ENCODE measurements around the gene VASH1.

Gene VASH1

DNA sequence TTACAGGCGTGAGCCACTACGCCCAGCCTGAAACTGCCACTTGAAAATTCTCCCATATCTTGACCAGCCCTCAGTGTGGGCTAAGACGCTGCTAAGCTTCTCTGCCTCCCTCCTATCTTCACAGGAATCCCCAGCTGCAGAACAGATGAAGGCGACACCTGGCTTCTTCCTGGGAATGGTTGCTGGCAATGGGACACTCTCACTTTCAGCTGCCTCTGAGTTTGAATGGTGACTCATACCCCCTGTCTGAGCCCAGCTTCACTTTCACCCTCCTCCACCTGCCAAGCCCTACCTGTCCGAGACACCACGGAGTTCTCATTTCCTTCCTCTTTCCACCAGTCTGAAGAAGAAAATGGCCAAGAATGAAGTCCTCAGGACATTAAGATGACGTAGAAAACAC is 18.3 kb upstream of the VASH1 start:
- no peak for DNase-seq (ENCODE audit: low read depth)

- no peak for DNase-seq (ENCODE audit: low read depth)
These were observed 8.5 kb upstream of the VASH1 start for GRCh38 chr14:76752744-76753143.

DNA sequence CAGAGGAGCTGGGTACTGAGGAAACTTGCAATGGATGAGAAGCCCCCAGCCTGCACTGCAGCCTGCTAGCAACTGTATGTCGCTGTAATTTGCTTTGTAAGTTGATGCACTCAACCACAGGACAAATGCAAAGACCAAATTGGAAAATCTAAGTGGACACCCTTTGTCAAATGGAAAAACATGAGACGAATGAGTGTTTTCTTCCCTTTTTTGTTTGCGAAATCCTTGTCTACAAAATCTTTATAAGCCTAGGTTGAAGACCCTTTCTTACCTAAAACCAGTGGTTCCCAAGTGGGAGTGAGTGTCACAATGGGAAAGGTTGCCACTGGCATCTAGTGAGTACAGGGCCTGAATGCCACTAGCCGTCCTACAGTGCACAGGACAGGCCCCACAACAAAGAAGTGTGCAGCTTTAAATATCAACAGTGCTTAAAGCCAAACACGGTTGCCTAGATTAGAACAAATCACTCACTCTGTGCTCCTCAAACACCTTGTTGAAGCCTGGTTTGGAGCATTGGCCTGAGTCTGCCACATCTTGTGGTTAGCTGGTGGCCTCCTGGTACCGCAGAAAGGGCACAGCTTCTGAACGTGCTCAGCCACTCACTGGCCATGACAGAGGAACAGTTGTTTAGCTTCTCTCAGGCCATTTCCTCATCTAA is 7.6 kb upstream of the VASH1 start:
- no peak for DNase-seq (ENCODE audit: low read depth)

GRCh38 chr14:76754586-76754985 is 6.7 kb upstream of the VASH1 start:
- no peak for DNase-seq (ENCODE audit: low read depth)

- DNase-seq (ENCODE audit: low read depth) = no peak
These were observed 5.5 kb upstream of the VASH1 start for GRCh38 chr14:76755610-76756370.

DNA sequence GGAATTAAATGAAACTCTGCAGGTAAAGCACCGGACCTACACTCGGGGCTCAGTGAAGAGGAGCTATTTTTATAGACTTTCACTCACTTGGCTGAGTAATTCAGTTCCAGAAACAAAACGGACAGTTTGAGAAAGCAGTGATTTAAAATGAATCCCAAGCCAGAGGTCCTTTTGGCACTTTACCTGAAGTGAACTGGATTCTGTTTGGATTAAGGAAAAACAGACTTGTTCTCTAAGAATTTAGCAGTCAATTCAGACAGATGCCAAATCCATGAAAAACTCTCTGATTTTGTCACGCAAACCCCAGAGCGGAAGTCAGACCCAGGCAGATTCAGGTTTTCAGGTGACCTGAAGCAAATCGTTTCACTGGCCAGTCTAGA is 4.9 kb upstream of the VASH1 start:
- DNase-seq (ENCODE audit: low read depth) = no peak

DNA sequence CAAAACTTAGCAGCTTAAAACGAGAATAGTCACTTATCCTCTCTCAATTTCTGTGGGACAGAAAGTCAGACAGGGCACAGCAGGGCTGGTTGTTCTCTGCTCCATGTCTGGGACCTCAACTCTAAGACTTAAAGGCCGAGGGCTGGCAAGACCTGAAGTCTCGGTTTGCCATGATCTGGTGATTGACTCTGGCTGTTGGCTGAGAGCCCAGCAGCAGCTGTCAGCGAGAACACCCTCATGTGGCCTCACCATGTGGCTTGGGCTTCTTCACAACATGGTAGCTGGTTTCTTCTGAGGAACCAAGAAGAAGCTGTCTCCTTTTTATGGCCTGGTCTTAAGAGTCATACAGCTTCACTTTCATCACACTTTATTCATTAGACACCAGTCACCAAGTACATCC is 1.7 kb upstream of the VASH1 start:
- DNase-seq (ENCODE audit: low read depth) = no peak

DNA sequence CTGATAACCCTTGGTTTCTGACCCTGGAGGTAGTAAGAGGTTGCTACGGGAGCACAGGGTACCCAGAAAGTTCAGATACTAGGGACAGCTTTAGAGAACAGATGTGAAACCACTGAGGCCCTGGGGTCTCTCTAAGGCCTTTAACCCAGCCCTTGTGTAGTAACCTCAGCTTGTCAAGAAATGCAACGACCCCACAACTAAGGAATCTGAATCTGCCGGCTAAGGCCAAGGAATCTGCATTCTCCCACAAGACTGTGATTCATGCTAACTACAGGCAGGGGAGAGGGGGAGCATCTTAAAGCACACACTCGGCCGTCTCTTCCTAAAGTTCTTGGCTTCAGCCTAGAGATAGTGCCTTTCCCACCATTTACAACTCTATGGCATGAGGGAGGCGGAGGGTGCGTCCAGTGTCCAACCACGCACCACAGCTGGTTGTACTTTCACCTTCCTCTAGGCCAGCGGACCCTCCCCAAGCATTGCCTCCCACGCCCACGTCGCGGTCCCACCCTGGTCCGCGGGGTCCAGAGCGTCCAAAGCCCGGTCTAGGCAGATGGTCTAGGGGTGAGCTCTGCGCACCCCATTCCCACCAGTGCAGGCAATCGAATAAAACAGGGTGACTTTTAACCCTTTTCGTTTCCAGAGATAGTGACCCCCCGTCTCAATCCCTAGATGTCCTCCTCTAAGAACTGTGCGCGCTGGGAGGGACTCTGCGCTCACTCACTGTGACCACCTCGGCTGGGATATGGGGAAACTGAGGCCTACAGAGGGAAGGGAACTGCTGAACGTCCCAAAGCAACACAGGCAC is 735 bp upstream of the VASH1 start:
- DNase-seq (ENCODE audit: low read depth) = no peak

- no peak for DNase-seq (ENCODE audit: low read depth)
These were observed 717 bp downstream of the VASH1 start for GRCh38 chr14:76761960-76762410.

GRCh38 chr14:76762411-76763095 is 1.3 kb downstream of the VASH1 start:
- DNase-seq (ENCODE audit: low read depth) = no peak

GRCh38 chr14:76763096-76764041 is 2.1 kb downstream of the VASH1 start:
- DNase-seq (ENCODE audit: low read depth) = no peak

DNA sequence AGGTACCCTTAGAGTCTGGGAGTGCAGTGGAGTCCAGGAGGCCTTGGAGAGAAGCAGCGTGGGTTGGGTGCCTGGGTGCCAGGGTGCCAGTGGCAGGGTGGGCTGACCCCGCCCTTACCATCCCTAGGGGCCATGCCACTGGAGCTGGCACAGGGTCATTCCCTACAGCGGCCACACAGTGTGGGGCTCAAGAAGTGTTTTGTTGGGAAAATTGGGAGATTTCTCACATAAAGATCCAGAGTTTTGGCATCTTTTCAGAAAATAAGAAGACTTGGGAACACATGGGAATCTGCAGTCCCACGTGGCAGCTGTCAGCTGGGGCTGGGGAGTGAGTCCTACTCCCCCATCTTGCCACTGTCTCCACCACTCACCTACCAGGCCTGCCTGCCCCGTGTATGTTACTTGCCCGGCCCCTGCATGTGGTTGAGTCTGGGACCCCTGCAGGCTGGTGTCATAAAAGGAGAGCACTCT is 4.2 kb downstream of the VASH1 start:
- DNase-seq (ENCODE audit: low read depth) = no peak

GRCh38 chr14:76767681-76768656 is 6.7 kb downstream of the VASH1 start:
- peak; percentile 96 for DNase-seq (ENCODE audit: low read depth)

DNA sequence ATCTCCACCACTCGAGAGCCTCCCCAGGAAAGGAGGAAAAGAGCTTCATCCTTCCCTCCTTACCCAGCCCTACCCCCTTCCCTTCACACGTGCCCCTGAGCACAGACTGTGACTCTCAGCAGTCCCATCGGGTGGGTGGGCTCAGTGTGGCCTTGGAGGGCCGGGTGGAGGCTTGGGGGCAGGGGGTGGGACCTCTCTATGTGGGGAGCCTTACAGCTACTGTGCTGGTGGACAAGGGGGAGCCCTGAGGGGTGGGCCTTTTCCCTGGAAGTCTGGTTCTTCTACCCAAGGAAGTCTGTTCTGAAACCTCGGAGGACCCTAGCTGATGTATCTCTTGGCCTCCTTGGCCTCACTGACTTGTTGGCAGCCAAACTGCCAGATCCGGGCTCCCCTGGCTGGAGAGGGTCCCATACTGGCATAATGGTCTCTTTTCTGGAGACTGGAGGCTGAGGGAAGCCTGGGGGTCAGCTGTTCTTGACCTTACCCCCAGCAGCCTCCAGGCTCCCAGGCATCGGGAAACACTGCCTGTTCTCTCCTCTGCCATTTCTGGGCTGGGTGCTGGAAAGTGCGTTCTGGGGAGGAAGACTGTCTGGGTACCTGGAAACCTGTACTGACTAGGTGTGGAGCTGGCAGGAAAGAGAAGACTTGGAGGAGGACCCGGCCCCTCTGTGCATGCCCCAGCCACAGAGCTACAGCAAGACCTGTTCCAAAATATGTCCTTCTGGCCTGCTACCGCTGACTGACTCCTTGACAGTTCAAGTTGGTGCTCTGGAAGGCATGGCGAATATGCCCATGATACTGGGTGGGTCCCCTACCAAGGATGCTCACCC is 7.6 kb downstream of the VASH1 start:
- no peak for DNase-seq (ENCODE audit: low read depth)

- no peak for DNase-seq (ENCODE audit: low read depth)
These were observed 8.5 kb downstream of the VASH1 start for GRCh38 chr14:76769636-76770292.

DNA sequence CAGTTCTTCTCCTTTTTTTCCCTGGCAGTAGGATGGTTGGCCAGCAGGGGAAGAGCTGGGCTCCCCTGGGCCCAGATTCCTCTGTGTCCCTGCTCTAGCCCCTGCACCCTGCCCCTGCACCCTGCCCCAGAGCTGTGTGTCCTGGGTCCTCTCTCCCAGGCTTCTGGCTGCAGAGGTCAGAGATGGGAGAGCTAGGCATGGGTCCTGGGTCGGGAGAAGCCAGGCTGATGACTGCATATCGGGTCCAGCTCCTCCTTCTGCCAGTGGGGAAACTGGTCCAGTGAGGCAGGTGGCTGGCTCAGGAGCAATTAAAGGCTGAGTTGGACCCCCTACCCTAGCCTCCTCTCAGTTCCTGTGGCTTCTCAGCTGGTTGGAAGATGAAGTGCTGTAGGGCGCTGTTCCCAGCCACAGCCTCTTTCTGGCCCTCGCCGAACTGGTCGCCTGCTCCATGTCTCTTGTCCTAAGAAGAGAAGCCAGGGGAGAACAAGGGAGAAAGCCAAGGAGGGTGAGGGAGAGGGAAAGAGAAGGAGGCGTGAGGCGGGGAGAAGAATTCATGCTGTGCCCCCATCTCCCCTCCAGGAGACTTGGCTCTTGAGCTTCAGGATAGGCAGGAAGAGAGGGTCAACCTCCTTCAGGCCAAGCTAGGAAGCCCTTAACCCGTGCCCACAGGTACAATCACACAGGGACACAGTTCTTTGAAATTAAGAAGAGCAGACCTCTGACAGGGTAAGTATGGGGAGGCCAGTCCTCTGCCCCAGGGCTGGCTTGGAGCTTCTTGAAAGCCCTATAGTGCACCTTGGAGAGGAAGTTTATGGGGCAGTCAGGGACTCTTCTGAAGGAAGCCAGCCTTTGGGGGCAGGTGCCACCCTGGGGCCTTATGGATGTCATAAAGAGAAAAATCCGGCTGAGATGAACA is 9.5 kb downstream of the VASH1 start:
- no peak for DNase-seq (ENCODE audit: low read depth)

DNA sequence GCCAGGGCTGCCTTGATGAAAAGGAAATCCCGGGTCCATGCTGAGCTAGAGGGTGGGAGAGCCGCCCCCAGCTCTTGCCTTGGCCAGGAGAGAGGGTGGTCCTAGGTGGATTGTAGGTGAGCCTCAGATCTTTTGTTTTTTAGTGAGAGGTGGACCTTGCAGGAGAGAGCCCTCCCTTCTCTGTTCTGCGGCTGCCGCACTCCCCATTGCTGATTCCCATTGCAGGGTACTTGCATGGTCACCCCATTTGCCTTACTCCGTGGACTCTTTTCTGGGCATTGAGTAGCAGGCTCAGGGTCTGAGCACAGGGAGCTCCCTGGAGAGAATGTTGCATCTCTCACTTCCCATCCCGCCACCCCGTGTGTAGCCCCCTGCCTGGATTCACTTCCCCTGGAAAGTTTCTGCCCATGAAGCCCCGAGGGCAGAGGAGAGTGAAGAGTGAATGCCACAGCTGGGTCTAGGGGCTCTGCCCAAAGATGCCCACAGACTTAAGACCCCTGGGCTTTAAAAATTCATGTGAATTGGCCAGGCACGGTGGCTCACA is 10.2 kb downstream of the VASH1 start:
- DNase-seq (ENCODE audit: low read depth) = no peak
